ENCODE measurements around the gene TSEN34. TPM values are rescaled to one million over a fixed set of nuclear protein-coding genes. Genes with fewer than 3 reads are reported as not detected.

TSEN34 gene
- total RNA-seq, 2 experiments from 2014 or later: 8.4 to 8.6 TPM

DNA sequence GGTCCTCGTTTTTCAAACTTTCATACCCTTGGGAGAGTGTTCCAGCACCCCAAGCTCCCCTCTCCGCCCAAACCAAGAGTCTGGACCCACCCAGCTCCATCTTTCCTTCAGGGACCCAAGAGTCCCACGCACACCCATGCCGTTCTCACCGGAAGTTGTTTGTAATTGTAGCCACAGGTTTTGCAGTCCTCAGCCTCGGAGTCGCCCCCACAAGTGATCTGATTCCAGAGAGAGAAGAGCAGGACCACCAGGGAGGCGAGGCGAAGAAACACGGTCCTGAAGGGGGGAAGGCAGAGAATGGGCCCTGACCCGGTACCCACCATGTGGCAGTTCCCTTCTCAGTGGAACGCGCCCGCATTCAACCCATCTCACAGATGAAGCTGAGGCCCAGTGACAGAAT is 28.2 kb upstream of the TSEN34 start:
- DNase-seq: no peak
- Mint-ChIP-seq H3K4me3 (peak overlapping the region; percentile 89), H3K27me3 (no peaks in the 10 kb centered on the region), H3K4me1 (ENCODE audit: low read depth) (peaks cover 49% of the 10 kb centered on the region), H3K9me3 (no peaks in the 10 kb centered on the region), H3K36me3 (ENCODE audit: low read depth) (peaks cover 19% of the 10 kb centered on the region), H3K27ac (peak overlapping the region; percentile 20)
- Histone ChIP-seq H3K36me3 (ENCODE audit: insufficient read depth, low read length) (peaks cover 7% of the 10 kb centered on the region), H3K4me1 (ENCODE audit: insufficient read depth, low read length) (peaks cover 62% of the 10 kb centered on the region), H3K27me3 (ENCODE audit: control insufficient read depth in 1 of 2, insufficient read depth in 2 of 2, low read length in 2 of 2) (no peaks in the 10 kb centered on the region), H3K27ac (ENCODE audit: low read depth in 1 of 2, low read length in 2 of 2) (no peak overlapping the region), H3K9me3 (ENCODE audit: control insufficient read depth in 1 of 2, insufficient read depth in 1 of 2, low read length in 2 of 2) (peaks cover 0 to 5% of the 10 kb centered on the region in 2 experiments), H3K4me3 (ENCODE audit: low read length) (peak overlapping the region; percentile 49)
- TF ChIP-seq CTCF (IDR thresholded peaks at IDR 0.05): no peak
- ChIA-PET POLR2A (interaction anchor here (1.0 to 1.9 kb wide), 2 partner anchors 26 to 27 kb away, joined by 3 to 6 read pairs; partner anchors contain the start of genes CNOT3 and MBOAT7), CTCF (no interaction called here)
- intact Hi-C loops (cut with DNase I, micrococcal nuclease): no loop called here
- ATAC-seq (ENCODE audit: poor library complexity): no peak

- no peaks in the 10 kb centered on the region for H3K27me3 ChIP-seq (ENCODE audit: control insufficient read depth in 1 of 2, insufficient read depth in 2 of 2, low read length in 2 of 2)
- H3K4me1 ChIP-seq (ENCODE audit: insufficient read depth, low read length): peaks cover 55% of the 10 kb centered on the region
- H3K4me1 Mint-ChIP-seq (ENCODE audit: low read depth): peaks cover 37% of the 10 kb centered on the region
- no peak overlapping the region for H3K27ac ChIP-seq (ENCODE audit: low read depth in 1 of 2, low read length in 2 of 2)
- intact Hi-C loops (cut with DNase I, micrococcal nuclease): no loop called here
- ATAC-seq (ENCODE audit: poor library complexity) (no peak), DNase-seq (peak in 11 of 14 experiments; percentile 33 to 82 (median 48))
- no peak overlapping the region for H3K27ac Mint-ChIP-seq
- peak overlapping the region; percentile 37 for H3K4me3 ChIP-seq (ENCODE audit: low read length)
- ChIA-PET CTCF (no interaction called here), POLR2A (interaction anchor here (1.0 kb wide), 1 partner anchor 49 kb away, joined by 3 read pairs; the partner anchor contains the start of genes PRPF31 and TFPT)
- peak overlapping the region; percentile 65 for H3K4me3 Mint-ChIP-seq
- H3K9me3 ChIP-seq (ENCODE audit: control insufficient read depth in 1 of 2, insufficient read depth in 1 of 2, low read length in 2 of 2): peaks cover 0 to 5% of the 10 kb centered on the region in 2 experiments
- TF ChIP-seq CTCF (IDR thresholded peaks at IDR 0.05): no peak
- peaks cover 3% of the 10 kb centered on the region for H3K36me3 Mint-ChIP-seq (ENCODE audit: low read depth)
- no peaks in the 10 kb centered on the region for H3K9me3 Mint-ChIP-seq
- no peaks in the 10 kb centered on the region for H3K27me3 Mint-ChIP-seq
- no peaks in the 10 kb centered on the region for H3K36me3 ChIP-seq (ENCODE audit: insufficient read depth, low read length)
Observed at GRCh38 chr19:54164369-54165068, 26.6 kb upstream of the TSEN34 start.

DNA sequence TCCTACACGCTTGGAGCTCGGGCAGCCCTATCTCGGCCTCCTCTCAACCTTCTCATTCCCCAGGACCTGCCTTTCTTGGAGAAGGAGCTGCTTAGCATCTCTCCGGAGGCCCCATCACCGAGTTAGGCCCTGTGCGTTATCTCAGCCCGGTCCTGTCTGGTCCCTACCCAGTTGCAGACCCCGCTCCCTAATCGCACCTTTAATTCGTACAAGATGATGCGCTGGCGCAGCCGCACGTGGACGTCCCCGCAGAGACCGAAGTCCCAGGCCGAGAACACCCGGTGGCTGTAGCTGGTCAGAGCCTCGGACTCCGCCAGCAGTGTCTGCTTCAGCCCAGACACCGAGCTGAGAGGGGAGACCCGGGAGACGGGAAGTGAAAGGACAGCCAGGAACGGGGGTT is 25.9 kb upstream of the TSEN34 start:
- Histone ChIP-seq H3K4me1 (ENCODE audit: insufficient read depth, low read length) (peaks cover 52% of the 10 kb centered on the region), H3K9me3 (ENCODE audit: control insufficient read depth in 1 of 2, insufficient read depth in 1 of 2, low read length in 2 of 2) (peaks cover 0 to 5% of the 10 kb centered on the region in 2 experiments), H3K36me3 (ENCODE audit: insufficient read depth, low read length) (no peaks in the 10 kb centered on the region), H3K27me3 (ENCODE audit: control insufficient read depth in 1 of 2, insufficient read depth in 2 of 2, low read length in 2 of 2) (no peaks in the 10 kb centered on the region), H3K4me3 (ENCODE audit: low read length) (no peak overlapping the region), H3K27ac (ENCODE audit: low read depth in 1 of 2, low read length in 2 of 2) (no peak overlapping the region)
- no peak for TF ChIP-seq CTCF (IDR thresholded peaks at IDR 0.05)
- intact Hi-C loops (cut with DNase I, micrococcal nuclease): no loop called here
- H3K27me3 Mint-ChIP-seq: no peaks in the 10 kb centered on the region
- peaks cover 30% of the 10 kb centered on the region for H3K4me1 Mint-ChIP-seq (ENCODE audit: low read depth)
- no peak overlapping the region for H3K27ac Mint-ChIP-seq
- ATAC-seq (ENCODE audit: poor library complexity) (no peak), DNase-seq (peak in 1 of 14 experiments; percentile 43)
- peak overlapping the region; percentile 25 for H3K4me3 Mint-ChIP-seq
- no peaks in the 10 kb centered on the region for H3K9me3 Mint-ChIP-seq
- ChIA-PET CTCF (no interaction called here), POLR2A (interaction anchor here (1.3 kb wide), 1 partner anchor 25 kb away, joined by 7 read pairs; the partner anchor contains the start of gene MBOAT7)
- H3K36me3 Mint-ChIP-seq (ENCODE audit: low read depth): no peaks in the 10 kb centered on the region

Data from CD4-positive, alpha-beta T cell (primary cell).